A673 (cell line): ENCODE data around the gene RAD9B. TPM values are rescaled to one million over a fixed set of nuclear protein-coding genes. Genes with fewer than 3 reads are reported as not detected.
"Not testable (repeated sequence)": the region's sequence is repeated elsewhere in the genome, so short reads cannot be mapped to it uniquely, and the experiment has no call there.

Experiments
- BruUV-seq: library from RNA; stranded (reverse); fragments of 400-500 nt; replicated peaks from 2 replicates; lab custom pipeline; 2021; lab: Mats Ljungman, UMichigan
- CTCF ChIA-PET: fragments of 300-600 bp; sonication (Branson Sonifier 250); formaldehyde crosslinking; loops from one replicate; lab custom pipeline; 2022; ENCODE audit warnings: antibody characterized with exemption; lab: Charles Lee
- POLR2A ChIA-PET: fragments of 300-600 bp; sonication (Branson Sonifier 250); formaldehyde crosslinking; loops from one replicate; lab custom pipeline; 2022; ENCODE audit warnings: antibody characterized with exemption; ENCODE audit not compliant: low non-redundant PET; lab: Charles Lee
- DNase-seq: peaks from one replicate; pipeline ENCODE4 v3.0.0-alpha.2; 2015; ENCODE audit warnings: low spot score
- H3K27ac ChIP-seq: fragments of 200-600 bp; sonication (generic); 2 replicates; pipeline ENCODE4 v1.5.1; 2016; ENCODE audit warnings: mixed run types, low read depth, mild to moderate bottlenecking, mixed read lengths, antibody characterized with exemption, low read length; ENCODE audit not compliant: poor library complexity, severe bottlenecking
- H3K27me3 ChIP-seq: fragments of 200-600 bp; sonication (generic); replicated peaks from 2 replicates; pipeline ENCODE4 v1.6.1; 2017; ENCODE audit warnings: mixed run types, low read depth, mild to moderate bottlenecking, mixed read lengths, antibody characterized with exemption, low read length; ENCODE audit not compliant: insufficient read depth, poor library complexity
- H3K36me3 ChIP-seq: fragments of 200-600 bp; sonication (generic); 2 replicates; pipeline ENCODE4 v1.6.1; 2016; ENCODE audit warnings: mixed run types, mild to moderate bottlenecking, mixed read lengths, antibody characterized with exemption, low read length; ENCODE audit not compliant: insufficient read depth, poor library complexity, severe bottlenecking
- H3K4me1 ChIP-seq: fragments of 200-600 bp; sonication (generic); 2 replicates; pipeline ENCODE4 v1.6.1; 2017; ENCODE audit warnings: mixed run types, mild to moderate bottlenecking, mixed read lengths, antibody characterized with exemption, low read length; ENCODE audit not compliant: insufficient read depth, poor library complexity, severe bottlenecking
- H3K4me3 ChIP-seq: fragments of 200-600 bp; sonication (generic); 2 replicates; pipeline ENCODE4 v1.5.1; 2016; ENCODE audit warnings: low read depth, mixed run types, mild to moderate bottlenecking, mixed read lengths, low read length; ENCODE audit not compliant: poor library complexity, severe bottlenecking
- H3K9me3 ChIP-seq: fragments of 200-600 bp; sonication (generic); 2 replicates; pipeline ENCODE4 v1.6.1; 2016; ENCODE audit warnings: mixed run types, low read depth, mild to moderate bottlenecking, mixed read lengths, antibody characterized with exemption, low read length; ENCODE audit not compliant: poor library complexity, severe bottlenecking
- EZH2 ChIP-seq: fragments of 200-600 bp; sonication (generic); IDR thresholded peaks from 2 replicates; pipeline ENCODE4 v1.6.1; 2017; ENCODE audit warnings: borderline replicate concordance, low read depth, mild to moderate bottlenecking, mixed read lengths, antibody characterized with exemption, low read length; ENCODE audit not compliant: poor library complexity, severe bottlenecking
- intact Hi-C: fragments of 100-400 bp; cut with micrococcal nuclease; formaldehyde crosslinking; loops from one replicate; pipeline ENCODE4 v1.10.0; 2022; ENCODE audit not compliant: unreplicated experiment
- total RNA-seq: library from RNA; stranded (reverse); gene quantifications from 2 replicates; pipeline ENCODE4 v1.2.3, GENCODE V29; 2021
- TF ChIP-seq, protein P1 (sequence below): fragments of 300-800, 200-600 bp; sonication (generic); conservative IDR thresholded peaks from 2 replicates; pipeline ENCODE4 v1.5.1; 2017; ENCODE audit warnings: low read depth, mild to moderate bottlenecking, antibody characterized with exemption, low read length, moderate library complexity, mixed read lengths

Gene RAD9B
- total RNA-seq, 1 experiment from 2014 or later: 0.28 TPM

DNA sequence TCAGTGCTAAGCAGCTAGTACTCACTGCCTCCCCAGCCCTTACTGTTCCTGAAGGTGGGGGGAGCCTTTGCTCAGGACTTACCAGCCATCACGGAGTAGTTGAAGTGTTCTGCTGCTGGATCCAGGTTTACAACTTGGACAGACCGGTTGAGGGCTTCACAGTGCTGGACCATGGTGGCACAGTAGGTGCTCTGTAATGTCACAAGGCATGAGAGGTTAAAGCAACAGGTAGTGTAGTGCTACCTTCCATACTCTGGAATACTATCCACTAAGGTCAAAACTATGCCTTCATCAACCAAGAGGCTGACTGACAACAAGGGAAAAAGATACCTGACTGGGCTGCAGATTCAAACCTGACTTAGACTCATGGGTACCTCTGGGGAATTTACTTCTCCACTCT, 37.1 kb upstream of the RAD9B start:
- Histone ChIP-seq H3K36me3 (peaks cover 21% of the 10 kb centered on the region), H3K27me3 (no peaks in the 10 kb centered on the region), H3K9me3 (no peaks in the 10 kb centered on the region), H3K4me3 (no peak overlapping the region), H3K27ac (no peak overlapping the region), H3K4me1 (peaks cover 10% of the 10 kb centered on the region)
- intact Hi-C loops: loop anchor here (5.0 kb wide), 1 partner anchor 82 kb away; no protein-coding TSS in a partner anchor
- TF ChIP-seq EZH2: no peak
- CTCF ChIA-PET: no interaction called here
- BruUV-seq: no TSS peak
- DNase-seq: no peak
- POLR2A ChIA-PET: no interaction called here

DNA sequence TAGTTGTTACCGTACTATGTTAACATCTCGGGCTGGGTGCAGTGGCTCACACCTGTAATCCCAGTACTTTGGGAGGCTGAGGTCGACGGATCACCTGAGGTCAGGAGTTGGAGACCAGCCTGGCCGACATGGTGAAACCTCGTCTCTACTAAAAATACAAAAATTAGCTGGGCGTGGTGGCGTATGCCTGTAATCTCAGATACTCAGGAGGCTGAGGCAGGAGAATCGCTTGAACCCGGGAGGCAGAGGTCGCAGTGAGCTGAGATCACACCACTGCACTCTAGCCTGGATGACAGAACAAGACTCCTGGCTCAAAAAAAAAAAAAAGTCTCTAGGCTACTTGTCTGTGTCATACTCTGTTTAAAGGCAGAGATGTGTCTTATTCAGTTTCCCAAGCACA, 36.4 kb upstream of the RAD9B start:
- intact Hi-C loops: loop anchor here (5.0 kb wide), 1 partner anchor 82 kb away; no protein-coding TSS in a partner anchor
- H3K9me3 ChIP-seq, CTCF ChIA-PET, BruUV-seq, H3K4me3 ChIP-seq, DNase-seq, H3K27me3 ChIP-seq, H3K27ac ChIP-seq, POLR2A ChIA-PET: not testable (repeated sequence)
- H3K4me1 ChIP-seq: peaks cover 10% of the 10 kb centered on the region
- H3K36me3 ChIP-seq: peaks cover 21% of the 10 kb centered on the region

DNA sequence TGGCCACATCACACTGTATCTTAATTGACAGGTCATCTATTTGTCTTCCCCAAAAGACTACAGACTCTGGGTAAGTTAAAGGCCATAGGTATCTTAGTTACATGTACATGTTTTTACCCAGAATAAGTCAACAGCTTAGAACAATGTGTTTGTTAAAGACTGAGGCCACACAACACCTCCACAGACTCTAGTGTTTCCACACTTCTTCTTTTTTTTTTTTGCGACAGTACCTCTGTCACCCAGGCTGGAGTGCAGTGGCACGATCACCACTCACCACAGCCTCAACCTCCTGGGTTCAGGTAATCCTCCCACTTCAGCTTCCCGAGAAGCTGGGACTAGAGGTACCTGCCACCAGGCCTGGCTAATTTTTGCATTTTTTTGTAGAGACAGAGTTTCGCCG, 35.3 kb upstream of the RAD9B start:
- no TSS peak for BruUV-seq

DNA sequence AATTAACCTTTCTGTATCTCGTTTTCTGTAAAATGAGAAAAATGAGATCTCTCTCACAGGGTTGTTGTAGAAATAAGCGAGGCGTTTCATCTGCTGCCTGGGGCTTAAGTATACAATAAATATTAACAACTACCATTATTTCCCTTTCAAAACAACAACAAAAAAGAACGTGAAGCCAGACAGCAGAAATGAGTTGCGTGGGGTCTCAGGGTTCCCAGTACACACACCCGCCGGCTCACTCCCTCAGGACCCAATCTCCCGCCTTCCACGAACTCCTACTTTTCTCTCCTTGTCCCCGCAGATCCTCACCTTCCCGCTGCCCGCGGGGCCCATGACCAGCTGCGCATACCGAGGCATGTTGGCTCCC, 34.3 kb upstream of the RAD9B start:
- DNase-seq: no peak
- BruUV-seq: TSS peak; percentile 92
- Histone ChIP-seq H3K36me3 (peaks cover 18% of the 10 kb centered on the region), H3K4me1 (peaks cover 10% of the 10 kb centered on the region), H3K9me3 (no peaks in the 10 kb centered on the region), H3K27me3 (no peaks in the 10 kb centered on the region), H3K27ac (peak overlapping the region; percentile 89), H3K4me3 (peak overlapping the region; percentile 83)
- CTCF ChIA-PET: interaction anchor here (0.6 to 1.7 kb wide), 4 partner anchors 9 to 133 kb away, joined by 3 to 5 read pairs (median 4); no protein-coding TSS in a partner anchor
- intact Hi-C loops: loop anchor here (2.0 to 5.0 kb wide), 3 partner anchors 79 to 421 kb away; no protein-coding TSS in a partner anchor
- TF ChIP-seq EZH2: no peak
- TF ChIP-seq, protein P1, sequence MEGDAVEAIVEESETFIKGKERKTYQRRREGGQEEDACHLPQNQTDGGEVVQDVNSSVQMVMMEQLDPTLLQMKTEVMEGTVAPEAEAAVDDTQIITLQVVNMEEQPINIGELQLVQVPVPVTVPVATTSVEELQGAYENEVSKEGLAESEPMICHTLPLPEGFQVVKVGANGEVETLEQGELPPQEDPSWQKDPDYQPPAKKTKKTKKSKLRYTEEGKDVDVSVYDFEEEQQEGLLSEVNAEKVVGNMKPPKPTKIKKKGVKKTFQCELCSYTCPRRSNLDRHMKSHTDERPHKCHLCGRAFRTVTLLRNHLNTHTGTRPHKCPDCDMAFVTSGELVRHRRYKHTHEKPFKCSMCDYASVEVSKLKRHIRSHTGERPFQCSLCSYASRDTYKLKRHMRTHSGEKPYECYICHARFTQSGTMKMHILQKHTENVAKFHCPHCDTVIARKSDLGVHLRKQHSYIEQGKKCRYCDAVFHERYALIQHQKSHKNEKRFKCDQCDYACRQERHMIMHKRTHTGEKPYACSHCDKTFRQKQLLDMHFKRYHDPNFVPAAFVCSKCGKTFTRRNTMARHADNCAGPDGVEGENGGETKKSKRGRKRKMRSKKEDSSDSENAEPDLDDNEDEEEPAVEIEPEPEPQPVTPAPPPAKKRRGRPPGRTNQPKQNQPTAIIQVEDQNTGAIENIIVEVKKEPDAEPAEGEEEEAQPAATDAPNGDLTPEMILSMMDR: no peak
- POLR2A ChIA-PET: interaction anchor here (1.0 kb wide), 1 partner anchor 18 kb away, joined by 4 read pairs; the partner anchor contains the start of gene ARPC3

More for the DNA sequence above, 35.3 kb upstream of the RAD9B start:
- DNase-seq: no peak
- CTCF ChIA-PET: no interaction called here
- Histone ChIP-seq H3K27me3 (no peaks in the 10 kb centered on the region), H3K9me3 (no peaks in the 10 kb centered on the region), H3K4me3 (peak overlapping the region; percentile 83), H3K27ac (peak overlapping the region; percentile 89), H3K4me1 (peaks cover 10% of the 10 kb centered on the region), H3K36me3 (peaks cover 19% of the 10 kb centered on the region)
- intact Hi-C loops: loop anchor here (5.0 kb wide), 1 partner anchor 81 kb away; no protein-coding TSS in a partner anchor
- POLR2A ChIA-PET: no interaction called here
- TF ChIP-seq, protein P1: no peak
- TF ChIP-seq EZH2: no peak
